Stomach (tissue), 9 donors: ENCODE results near the gene MCTP1. TPM values are rescaled to one million over a fixed set of nuclear protein-coding genes. Genes with fewer than 3 reads are reported as not detected.

Experiments
- DNase-seq, 2 donors: peaks; one replicate each; pipeline versions ENCODE4 v3.0.0 to v3.0.0-alpha.2; 2013 to 2019
- H3K27ac ChIP-seq, 5 donors: fragments of 200-600 bp in 4 of 5; sonication (generic) in 4 of 5; one replicate each; pipeline ENCODE4 v1.5.1; 2013 to 2019; ENCODE audit warnings: mild to moderate bottlenecking in 1 of 5, moderate library complexity in 1 of 5
- H3K27me3 ChIP-seq, 3 donors: fragments of 200-600 bp; sonication (generic); one replicate each; pipeline ENCODE4 v1.5.1; 2017 to 2019; ENCODE audit warnings: mixed run types in 1 of 3
- H3K36me3 ChIP-seq, 4 donors: fragments of 200-600 bp; sonication (generic); 1 replicate in 3 of 4; 2 replicates in 1 of 4; pipeline ENCODE4 v1.5.1; 2016 to 2019
- H3K4me1 ChIP-seq, 4 donors: fragments of 200-600 bp; sonication (generic); one replicate each; pipeline ENCODE4 v1.5.1; 2016 to 2019
- H3K4me3 ChIP-seq, 4 donors: fragments of 200-600 bp; sonication (generic) in 3 of 4; one replicate each; pipeline ENCODE4 v1.5.1; 2016 to 2019; ENCODE audit warnings: mild to moderate bottlenecking in 1 of 4
- H3K9me3 ChIP-seq, 4 donors: fragments of 200-600 bp; sonication (generic); one replicate each; pipeline ENCODE4 v1.5.1; 2016 to 2019
- EP300 ChIP-seq: sonication (generic); formaldehyde crosslinking; IDR thresholded peaks from one replicate; pipeline ENCODE4 v1.6.1; 2017; ENCODE audit warnings: antibody characterized with exemption
- POLR2A ChIP-seq, 4 donors: fragments of 450-650 bp; IDR thresholded peaks; one replicate each; pipeline ENCODE4 v1.6.1; 2016; ENCODE audit warnings: antibody characterized with exemption in 4 of 4, control low read depth in 2 of 4, mild to moderate bottlenecking in 1 of 4, moderate library complexity in 1 of 4
- POLR2AphosphoS5 ChIP-seq, 3 donors: sonication (generic); formaldehyde crosslinking; IDR thresholded peaks; one replicate each; pipeline ENCODE4 v1.6.1; 2016; ENCODE audit warnings: antibody characterized with exemption in 3 of 3
- WGBS, 5 donors: extraction: QIAGEN DNeasy Blood & Tissue Kit in 3 of 5; methylation state at CpG; one replicate each; pipeline versions ENCODE4 v1.1.5 to v1.1.7; 2013 to 2018; 5-methylcytosine and 5-hydroxymethylcytosine counted together
- intact Hi-C: fragments of 100-400 bp; cut with DNase I; formaldehyde crosslinking; loops from one replicate; pipeline ENCODE4 v1.15.1; 2023; ENCODE audit warnings: low total_unique reads
- polyA plus RNA-seq, 3 donors: library from polyadenylated mRNA; stranded (reverse); fragments of 200-250 nt; gene quantifications; one replicate each; pipeline ENCODE4 v1.2.3, GENCODE V29; 2013
- total RNA-seq, 5 donors: library from RNA; depleted of rRNA; stranded (reverse); fragments of >200 nt; gene quantifications; one replicate each; pipeline versions ENCODE4 v1.1.0 to v1.2.3, GENCODE V29; 2014 to 2016
- TF ChIP-seq, protein P1 (sequence below), 7 experiments: fragments of 450-650 bp in 4 of 7; fragments of 200-600 bp in 3 of 7; sonication (generic) in 3 of 7; IDR thresholded peaks; one replicate each; pipeline ENCODE4 v1.5.1; 2016 to 2019; ENCODE audit warnings: antibody characterized with exemption in 7 of 7, control low read depth in 2 of 7, mild to moderate bottlenecking in 1 of 7
- donor health status: healthy with polysubstance abuse.
- donor health status: Bipolar disorder and iron deficiency.
- donor health status: healthy.

Gene MCTP1
- total and polyA plus RNA-seq, 8 donors: 1.4 to 47.9 (median 11.3) TPM

- Histone ChIP-seq H3K36me3 (no peaks in the 10 kb centered on the region), H3K9me3 (no peaks in the 10 kb centered on the region), H3K4me3 (no peak overlapping the region), H3K4me1 (peaks cover 0 to 31% (median 0%) of the 10 kb centered on the region in 4 donors), H3K27me3 (no peaks in the 10 kb centered on the region), H3K27ac (peak overlapping the region in 1 of 5 donors; percentile 34)
- no peak for DNase-seq
- TF ChIP-seq POLR2A (IDR thresholded peaks at IDR 0.05) (no peak), POLR2AphosphoS5 (IDR thresholded peaks at IDR 0.05) (no peak), EP300 (no peak)
- TF ChIP-seq, protein P1, sequence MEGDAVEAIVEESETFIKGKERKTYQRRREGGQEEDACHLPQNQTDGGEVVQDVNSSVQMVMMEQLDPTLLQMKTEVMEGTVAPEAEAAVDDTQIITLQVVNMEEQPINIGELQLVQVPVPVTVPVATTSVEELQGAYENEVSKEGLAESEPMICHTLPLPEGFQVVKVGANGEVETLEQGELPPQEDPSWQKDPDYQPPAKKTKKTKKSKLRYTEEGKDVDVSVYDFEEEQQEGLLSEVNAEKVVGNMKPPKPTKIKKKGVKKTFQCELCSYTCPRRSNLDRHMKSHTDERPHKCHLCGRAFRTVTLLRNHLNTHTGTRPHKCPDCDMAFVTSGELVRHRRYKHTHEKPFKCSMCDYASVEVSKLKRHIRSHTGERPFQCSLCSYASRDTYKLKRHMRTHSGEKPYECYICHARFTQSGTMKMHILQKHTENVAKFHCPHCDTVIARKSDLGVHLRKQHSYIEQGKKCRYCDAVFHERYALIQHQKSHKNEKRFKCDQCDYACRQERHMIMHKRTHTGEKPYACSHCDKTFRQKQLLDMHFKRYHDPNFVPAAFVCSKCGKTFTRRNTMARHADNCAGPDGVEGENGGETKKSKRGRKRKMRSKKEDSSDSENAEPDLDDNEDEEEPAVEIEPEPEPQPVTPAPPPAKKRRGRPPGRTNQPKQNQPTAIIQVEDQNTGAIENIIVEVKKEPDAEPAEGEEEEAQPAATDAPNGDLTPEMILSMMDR (IDR thresholded peaks at IDR 0.05): no peak
- intact Hi-C loops: no loop called here
- 86 to 93% (median 90%) methylated on average over 5 of the region's 5 CpGs for WGBS, 5 donors
Measured at GRCh38 chr5:95070866-95071265, 214.0 kb downstream of the MCTP1 start.

- Histone ChIP-seq H3K9me3 (no peaks in the 10 kb centered on the region), H3K27ac (peak overlapping the region in 1 of 5 donors; percentile 34), H3K4me3 (no peak overlapping the region), H3K4me1 (peaks cover 0 to 29% (median 0%) of the 10 kb centered on the region in 4 donors), H3K36me3 (no peaks in the 10 kb centered on the region), H3K27me3 (no peaks in the 10 kb centered on the region)
- WGBS, 5 donors: 90 to 95% (median 93%) methylated on average over 2 of the region's 2 CpGs
- intact Hi-C loops: no loop called here
- TF ChIP-seq EP300: no peak
- no peak for TF ChIP-seq POLR2AphosphoS5 (IDR thresholded peaks at IDR 0.05)
- no peak for TF ChIP-seq POLR2A (IDR thresholded peaks at IDR 0.05)
- TF ChIP-seq, protein P1 (IDR thresholded peaks at IDR 0.05): no peak
- no peak for DNase-seq
Measured at GRCh38 chr5:95070453-95070852, 214.4 kb downstream of the MCTP1 start.

GRCh38 chr5:95069948-95070347 lies 214.9 kb downstream of the MCTP1 start:
- DNase-seq: no peak
- 56 to 74% (median 70%) methylated on average over 4 to 5 of the region's 5 CpGs for WGBS, 5 donors
- TF ChIP-seq EP300 (no peak), POLR2AphosphoS5 (IDR thresholded peaks at IDR 0.05) (no peak), POLR2A (IDR thresholded peaks at IDR 0.05) (no peak)
- TF ChIP-seq, protein P1 (IDR thresholded peaks at IDR 0.05): no peak
- Histone ChIP-seq H3K27me3 (no peaks in the 10 kb centered on the region), H3K4me1 (peaks cover 0 to 29% (median 0%) of the 10 kb centered on the region in 4 donors), H3K4me3 (no peak overlapping the region), H3K36me3 (no peaks in the 10 kb centered on the region), H3K9me3 (no peaks in the 10 kb centered on the region), H3K27ac (no peak overlapping the region)
- intact Hi-C loops: no loop called here

GRCh38 chr5:95069021-95069420 lies 215.9 kb downstream of the MCTP1 start:
- no peak overlapping the region for H3K4me3 ChIP-seq
- H3K27me3 ChIP-seq: no peaks in the 10 kb centered on the region
- peaks cover 0 to 29% (median 0%) of the 10 kb centered on the region in 4 donors for H3K4me1 ChIP-seq
- intact Hi-C loops: no loop called here
- H3K36me3 ChIP-seq: no peaks in the 10 kb centered on the region
- no peak for DNase-seq
- TF ChIP-seq EP300 (no peak), POLR2A (IDR thresholded peaks at IDR 0.05) (no peak), POLR2AphosphoS5 (IDR thresholded peaks at IDR 0.05) (no peak)
- TF ChIP-seq, protein P1 (IDR thresholded peaks at IDR 0.05): no peak
- no peaks in the 10 kb centered on the region for H3K9me3 ChIP-seq
- no peak overlapping the region for H3K27ac ChIP-seq
- WGBS, 5 donors: 70 to 83% (median 74%) methylated on average over 2 of the region's 2 CpGs
